Liver (tissue), 9 donors: ENCODE results near the gene SAAL1. TPM values are rescaled to one million over a fixed set of nuclear protein-coding genes. Genes with fewer than 3 reads are reported as not detected.

Experiments
- DNase-seq: peaks from one replicate; pipeline ENCODE4 v3.0.0-alpha.2; 2017; ENCODE audit warnings: low spot score
- H3K27ac ChIP-seq, 2 donors: one replicate each; pipeline ENCODE4 v1.7.0; 2013; ENCODE audit warnings: inconsistent platforms in 2 of 2, low read length in 2 of 2, control low read depth in 1 of 2, low read depth in 1 of 2, mild to moderate bottlenecking in 1 of 2
- H3K27me3 ChIP-seq, 4 donors: one replicate each; pipeline versions ENCODE4 v1.6.1 to v1.7.0; 2013; ENCODE audit warnings: low read length in 3 of 4, inconsistent platforms in 1 of 4, mild to moderate bottlenecking in 1 of 4, moderate library complexity in 1 of 4; ENCODE audit not compliant: control insufficient read depth in 4 of 4, insufficient read depth in 4 of 4
- H3K36me3 ChIP-seq, 4 donors: one replicate each; pipeline versions ENCODE4 v1.6.1 to v1.7.0; 2013; ENCODE audit warnings: low read length in 3 of 4, mild to moderate bottlenecking in 3 of 4, low read depth in 1 of 4, moderate library complexity in 1 of 4; ENCODE audit not compliant: control insufficient read depth in 4 of 4, insufficient read depth in 3 of 4
- H3K4me1 ChIP-seq, 4 donors: one replicate each; pipeline versions ENCODE4 v1.6.1 to v1.7.0; 2013; ENCODE audit warnings: low read length in 3 of 4, mild to moderate bottlenecking in 3 of 4, moderate library complexity in 1 of 4; ENCODE audit not compliant: control insufficient read depth in 4 of 4, insufficient read depth in 4 of 4
- H3K4me3 ChIP-seq, 3 donors: one replicate each; pipeline versions ENCODE4 v1.6.1 to v1.7.0; 2013; ENCODE audit warnings: low read length in 3 of 3, control low read depth in 1 of 3, low read depth in 1 of 3, mild to moderate bottlenecking in 1 of 3
- H3K9ac ChIP-seq, 2 donors: one replicate each; pipeline ENCODE4 v1.7.0; 2013; ENCODE audit warnings: low read length in 2 of 2, mild to moderate bottlenecking in 2 of 2, moderate library complexity in 2 of 2, control low read depth in 1 of 2, low read depth in 1 of 2
- H3K9me3 ChIP-seq, 4 donors: one replicate each; pipeline versions ENCODE4 v1.6.1 to v1.7.0; 2013; ENCODE audit warnings: low read length in 3 of 4; ENCODE audit not compliant: control insufficient read depth in 4 of 4
- EGR1 ChIP-seq, 2 donors: IDR thresholded peaks; 2 replicates each; pipeline ENCODE4 v1.6.1; 2016 to 2018; ENCODE audit warnings: antibody characterized with exemption in 2 of 2, low read depth in 2 of 2
- FOXA2 ChIP-seq: IDR thresholded peaks from 2 replicates; pipeline ENCODE4 v1.6.1; 2016; ENCODE audit warnings: antibody characterized with exemption
- HNF4A ChIP-seq, 2 donors: conservative IDR thresholded peaks; 2 replicates each; pipeline ENCODE4 v1.6.1; 2016; ENCODE audit warnings: antibody characterized with exemption in 2 of 2, mild to moderate bottlenecking in 2 of 2
- HNF4G ChIP-seq: IDR thresholded peaks from 2 replicates; pipeline ENCODE4 v1.6.1; 2016; ENCODE audit warnings: antibody characterized with exemption
- JUND ChIP-seq, 2 donors: IDR thresholded peaks; 2 replicates each; pipeline ENCODE4 v1.6.1; 2016; ENCODE audit warnings: antibody characterized with exemption in 2 of 2
- RAD21 ChIP-seq, 2 donors: IDR thresholded peaks; 2 replicates each; pipeline ENCODE4 v1.6.1; 2016; ENCODE audit warnings: antibody characterized with exemption in 2 of 2, mild to moderate bottlenecking in 2 of 2
- RXRA ChIP-seq, 2 donors: IDR thresholded peaks; 2 replicates each; pipeline ENCODE4 v1.6.1; 2017 to 2018; ENCODE audit warnings: antibody characterized with exemption in 2 of 2, mild to moderate bottlenecking in 1 of 2
- SP1 ChIP-seq: IDR thresholded peaks from 2 replicates; pipeline ENCODE4 v1.6.1; 2018; ENCODE audit warnings: antibody characterized with exemption, mild to moderate bottlenecking
- YY1 ChIP-seq: IDR thresholded peaks from 2 replicates; pipeline ENCODE4 v1.6.1; 2016; ENCODE audit warnings: antibody characterized with exemption, mild to moderate bottlenecking
- WGBS: extraction: QIAGEN DNeasy Blood & Tissue Kit; methylation state at CpG from one replicate; pipeline ENCODE4 v1.1.7; 2013; 5-methylcytosine and 5-hydroxymethylcytosine counted together
- polyA plus RNA-seq, 2 donors: library from polyadenylated mRNA; stranded (reverse) in 1 of 2; unstranded in 1 of 2; fragments of 200-250 nt in 1 of 2; fragments of >200 nt in 1 of 2; fragmentation: Nextera tagmentation in 1 of 2; extraction: Ambion mirVana in 1 of 2; gene quantifications; one replicate each; pipeline versions ENCODE4 v1.2.1 to v1.2.3, GENCODE V29; 2013 to 2015
- total RNA-seq, 2 donors: library from RNA; depleted of rRNA; stranded (reverse); fragments of >200 nt; gene quantifications; one replicate each; pipeline ENCODE4 v1.2.3, GENCODE V29; 2014
- TF ChIP-seq, protein P1 (sequence below): IDR thresholded peaks from 2 replicates; pipeline ENCODE4 v1.6.1; 2016; ENCODE audit warnings: antibody characterized with exemption
- TF ChIP-seq, protein P2 (sequence below): IDR thresholded peaks from 2 replicates; pipeline ENCODE4 v1.6.1; 2016; ENCODE audit warnings: antibody characterized with exemption
- TF ChIP-seq, protein P3 (sequence below): fragments of 150-350 bp; IDR thresholded peaks from 2 replicates; pipeline ENCODE4 v1.5.1; 2017; ENCODE audit warnings: improper control_type of control experiment, low read depth, low read length; ENCODE audit not compliant: missing input control
- donor health status: healthy.
- donor health status: healthy.
- donor health status: healthy.
- donor health status: healthy.
- donor health status: healthy.

The SAAL1 gene
- total and polyA plus RNA-seq, 4 donors, result 3.6 to 10.6 (median 5.0) TPM

GRCh38 chr11:18065572-18065971, 40.3 kb downstream of the SAAL1 start (continued):
- TF ChIP-seq JUND (IDR thresholded peaks at IDR 0.05) (no peak), YY1 (no peak), EGR1 (IDR thresholded peaks at IDR 0.05; ENCODE audit: low read depth in 2 of 2) (no peak), HNF4A (conservative IDR thresholded peaks at IDR 0.05) (no peak), RAD21 (IDR thresholded peaks at IDR 0.05) (no peak)
- TF ChIP-seq, protein P1, sequence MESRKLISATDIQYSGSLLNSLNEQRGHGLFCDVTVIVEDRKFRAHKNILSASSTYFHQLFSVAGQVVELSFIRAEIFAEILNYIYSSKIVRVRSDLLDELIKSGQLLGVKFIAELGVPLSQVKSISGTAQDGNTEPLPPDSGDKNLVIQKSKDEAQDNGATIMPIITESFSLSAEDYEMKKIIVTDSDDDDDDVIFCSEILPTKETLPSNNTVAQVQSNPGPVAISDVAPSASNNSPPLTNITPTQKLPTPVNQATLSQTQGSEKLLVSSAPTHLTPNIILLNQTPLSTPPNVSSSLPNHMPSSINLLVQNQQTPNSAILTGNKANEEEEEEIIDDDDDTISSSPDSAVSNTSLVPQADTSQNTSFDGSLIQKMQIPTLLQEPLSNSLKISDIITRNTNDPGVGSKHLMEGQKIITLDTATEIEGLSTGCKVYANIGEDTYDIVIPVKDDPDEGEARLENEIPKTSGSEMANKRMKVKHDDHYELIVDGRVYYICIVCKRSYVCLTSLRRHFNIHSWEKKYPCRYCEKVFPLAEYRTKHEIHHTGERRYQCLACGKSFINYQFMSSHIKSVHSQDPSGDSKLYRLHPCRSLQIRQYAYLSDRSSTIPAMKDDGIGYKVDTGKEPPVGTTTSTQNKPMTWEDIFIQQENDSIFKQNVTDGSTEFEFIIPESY, result no peak

DNA sequence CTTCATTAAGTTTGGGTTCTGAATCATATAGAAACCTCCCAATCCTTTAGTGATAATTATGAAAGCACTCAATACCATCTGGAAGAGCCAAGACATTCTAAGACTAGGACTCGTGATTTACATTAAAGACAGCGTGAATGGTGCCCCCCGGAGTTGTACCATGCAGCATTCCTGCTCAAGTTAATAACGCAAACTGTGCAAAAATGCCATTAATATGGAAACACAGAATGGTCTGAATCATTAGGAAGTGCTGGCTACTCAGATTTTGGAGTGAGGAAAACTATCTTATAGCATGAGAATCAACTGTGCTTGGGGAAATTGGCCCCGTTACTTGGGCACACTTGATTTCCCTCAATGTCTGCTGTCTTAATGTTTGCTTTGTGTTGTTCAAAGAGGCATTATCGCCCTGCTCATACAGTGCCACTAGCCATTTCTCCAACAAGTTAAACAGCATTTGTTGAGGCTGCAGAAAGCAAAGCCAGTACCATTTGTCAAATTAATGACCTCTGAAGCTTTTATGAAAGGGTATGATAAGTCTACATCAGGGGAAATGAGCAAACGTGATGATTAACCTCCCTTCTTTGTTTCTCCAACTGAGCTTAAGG, 41.3 kb downstream of the SAAL1 start:
- Histone ChIP-seq H3K9ac (no peak overlapping the region), H3K27ac (no peak overlapping the region), H3K36me3 (no peaks in the 10 kb centered on the region), H3K4me3 (no peak overlapping the region), H3K27me3 (no peaks in the 10 kb centered on the region), H3K4me1 (peaks cover 6 to 24% (median 20%) of the 10 kb centered on the region in 4 donors), H3K9me3 (no peaks in the 10 kb centered on the region)
- 74% methylated on average over 7 of the region's 7 CpGs for WGBS
- TF ChIP-seq, protein P1, result peak; percentile 13
- no peak for TF ChIP-seq SP1
- no peak for DNase-seq

DNA sequence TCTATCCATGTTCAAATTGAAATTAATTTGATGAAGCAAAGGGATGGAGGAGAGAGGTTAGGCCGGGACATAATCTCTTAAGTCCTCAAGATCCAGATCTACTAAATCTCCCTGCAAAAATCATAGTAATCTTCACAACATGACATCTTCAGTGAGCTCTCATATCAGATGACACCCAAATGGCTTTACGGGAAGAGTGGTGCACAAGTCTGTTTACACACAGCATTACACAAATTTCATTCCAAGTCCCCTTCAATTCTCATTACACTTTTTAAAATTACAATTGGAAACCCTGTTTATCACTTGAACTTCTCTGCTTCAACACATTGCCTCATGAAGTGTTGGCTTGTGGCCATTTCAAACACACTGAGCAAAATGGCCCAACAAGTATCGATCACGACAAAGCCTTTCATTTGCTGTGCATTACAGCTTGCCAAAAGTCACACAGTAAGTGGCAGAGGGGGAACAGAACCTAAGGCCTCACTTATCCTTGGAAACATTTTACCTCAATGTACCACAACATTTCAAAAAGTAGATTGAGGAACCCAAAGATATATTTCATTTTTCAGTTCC, 41.9 kb downstream of the SAAL1 start:
- TF ChIP-seq, protein P2, sequence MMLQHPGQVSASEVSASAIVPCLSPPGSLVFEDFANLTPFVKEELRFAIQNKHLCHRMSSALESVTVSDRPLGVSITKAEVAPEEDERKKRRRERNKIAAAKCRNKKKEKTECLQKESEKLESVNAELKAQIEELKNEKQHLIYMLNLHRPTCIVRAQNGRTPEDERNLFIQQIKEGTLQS, result peak; percentile 63
- TF ChIP-seq YY1, result peak; percentile 96
- TF ChIP-seq JUND (IDR thresholded peaks at IDR 0.05), result peak in 1 of 2 donors; percentile 41
- TF ChIP-seq SP1, result peak; percentile 37
- peak; percentile 8 for TF ChIP-seq FOXA2
- peak; percentile 49 to 53 for TF ChIP-seq HNF4A (conservative IDR thresholded peaks at IDR 0.05)
- TF ChIP-seq, protein P3, sequence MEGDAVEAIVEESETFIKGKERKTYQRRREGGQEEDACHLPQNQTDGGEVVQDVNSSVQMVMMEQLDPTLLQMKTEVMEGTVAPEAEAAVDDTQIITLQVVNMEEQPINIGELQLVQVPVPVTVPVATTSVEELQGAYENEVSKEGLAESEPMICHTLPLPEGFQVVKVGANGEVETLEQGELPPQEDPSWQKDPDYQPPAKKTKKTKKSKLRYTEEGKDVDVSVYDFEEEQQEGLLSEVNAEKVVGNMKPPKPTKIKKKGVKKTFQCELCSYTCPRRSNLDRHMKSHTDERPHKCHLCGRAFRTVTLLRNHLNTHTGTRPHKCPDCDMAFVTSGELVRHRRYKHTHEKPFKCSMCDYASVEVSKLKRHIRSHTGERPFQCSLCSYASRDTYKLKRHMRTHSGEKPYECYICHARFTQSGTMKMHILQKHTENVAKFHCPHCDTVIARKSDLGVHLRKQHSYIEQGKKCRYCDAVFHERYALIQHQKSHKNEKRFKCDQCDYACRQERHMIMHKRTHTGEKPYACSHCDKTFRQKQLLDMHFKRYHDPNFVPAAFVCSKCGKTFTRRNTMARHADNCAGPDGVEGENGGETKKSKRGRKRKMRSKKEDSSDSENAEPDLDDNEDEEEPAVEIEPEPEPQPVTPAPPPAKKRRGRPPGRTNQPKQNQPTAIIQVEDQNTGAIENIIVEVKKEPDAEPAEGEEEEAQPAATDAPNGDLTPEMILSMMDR, result no peak
- TF ChIP-seq, protein P1, result peak; percentile 12
- no peak for TF ChIP-seq RAD21 (IDR thresholded peaks at IDR 0.05)
- peak; percentile 39 to 43 for TF ChIP-seq RXRA (IDR thresholded peaks at IDR 0.05)
- TF ChIP-seq HNF4G, result no peak
- H3K27ac ChIP-seq, result no peak overlapping the region
- no peaks in the 10 kb centered on the region for H3K36me3 ChIP-seq
- DNase-seq, result peak; percentile 38
- H3K4me1 ChIP-seq, result peaks cover 6 to 24% (median 20%) of the 10 kb centered on the region in 4 donors
- 38% methylated on average over 4 of the region's 4 CpGs for WGBS
- H3K27me3 ChIP-seq, result no peaks in the 10 kb centered on the region
- no peaks in the 10 kb centered on the region for H3K9me3 ChIP-seq
- no peak overlapping the region for H3K9ac ChIP-seq
- H3K4me3 ChIP-seq, result no peak overlapping the region
